MCF 10A (cell line): ENCODE data around the gene VWA7. TPM values are rescaled to one million over a fixed set of nuclear protein-coding genes. Genes with fewer than 3 reads are reported as not detected.

Source experiments
- BruUV-seq: library from RNA; stranded (reverse); fragments of 400-500 nt; replicated peaks from 2 replicates; lab custom pipeline; 2021; lab: Mats Ljungman, UMichigan
- CTCF ChIA-PET: fragments of 300-600 bp; sonication (Branson Sonifier 250); formaldehyde crosslinking; extraction: SDS; loops from one replicate; lab custom pipeline; 2021; ENCODE audit warnings: antibody characterized with exemption, inconsistent platforms; lab: Yijun Ruan, JAX
- POLR2A ChIA-PET: fragments of 300-600, 350-650 bp; sonication (Branson Sonifier 250); formaldehyde crosslinking; extraction: SDS; loops from one replicate; lab custom pipeline; 2020; ENCODE audit warnings: antibody characterized with exemption, inconsistent platforms; lab: Yijun Ruan, JAX
- DNase-seq: peaks from one replicate; pipeline ENCODE4 v3.0.0-alpha.2; 2018; ENCODE audit not compliant: unreplicated experiment
- H3K27ac Mint-ChIP-seq: one replicate; pipeline ENCODE4 v1.8.0; 2022; ENCODE audit warnings: mild to moderate bottlenecking, low read depth, mixed read lengths; ENCODE audit not compliant: unreplicated experiment
- H3K27me3 Mint-ChIP-seq: one replicate; pipeline ENCODE4 v1.8.0; 2022; ENCODE audit warnings: mixed read lengths; ENCODE audit not compliant: insufficient read depth, unreplicated experiment
- H3K36me3 Mint-ChIP-seq: one replicate; pipeline ENCODE4 v1.8.0; 2022; ENCODE audit warnings: mild to moderate bottlenecking, moderate library complexity, mixed read lengths; ENCODE audit not compliant: insufficient read depth, unreplicated experiment
- H3K4me1 Mint-ChIP-seq: one replicate; pipeline ENCODE4 v1.8.0; 2022; ENCODE audit warnings: mixed read lengths; ENCODE audit not compliant: insufficient read depth, unreplicated experiment
- H3K4me3 Mint-ChIP-seq: one replicate; pipeline ENCODE4 v1.8.0; 2022; ENCODE audit warnings: mild to moderate bottlenecking, moderate library complexity, mixed read lengths; ENCODE audit not compliant: unreplicated experiment
- H3K9me3 Mint-ChIP-seq: one replicate; pipeline ENCODE4 v1.8.0; 2022; ENCODE audit warnings: mixed read lengths; ENCODE audit not compliant: unreplicated experiment
- intact Hi-C: fragments of 100-400 bp; cut with micrococcal nuclease; formaldehyde crosslinking; loops from 2 replicates; pipeline ENCODE4 v1.14.1; 2022
- total RNA-seq: library from RNA; stranded (reverse); gene quantifications from 2 replicates; pipeline ENCODE4 v1.2.3, GENCODE V29; 2022
- TF ChIP-seq, protein P1 (sequence below): fragments of 200-600 bp; IDR thresholded peaks from one replicate; pipeline ENCODE4 v1.8.0; 2022; ENCODE audit warnings: antibody characterized with exemption, mild to moderate bottlenecking; ENCODE audit not compliant: unreplicated experiment

The VWA7 gene
- total RNA-seq, 1 experiment from 2014 or later, result 2.0 TPM

DNA sequence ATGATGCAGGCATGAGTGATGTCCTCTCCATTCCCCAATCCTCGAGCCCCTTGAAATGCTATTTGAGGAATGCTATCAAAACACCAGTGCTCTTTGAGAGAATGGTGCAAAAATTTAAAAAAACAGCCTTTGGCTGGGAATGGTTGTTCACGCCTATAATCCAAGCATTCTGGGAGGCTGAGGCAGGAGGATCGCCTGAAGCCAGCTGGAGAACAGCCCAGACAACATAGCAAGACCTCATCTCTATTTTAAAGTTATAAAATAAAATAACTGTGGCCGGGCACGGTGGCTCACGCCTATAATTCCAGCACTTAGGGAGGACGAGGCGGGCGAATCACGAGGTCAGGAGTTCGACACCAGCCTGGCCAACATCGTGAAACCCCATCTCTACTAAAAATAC, 22.7 kb upstream of the VWA7 start:
- CTCF ChIA-PET, result interaction anchor here (0.6 kb wide), 2 partner anchors 244 to 303 kb away, joined by 3 read pairs; no protein-coding TSS in a partner anchor
- Mint-ChIP-seq H3K4me1 (no peaks in the 10 kb centered on the region), H3K27ac (no peak overlapping the region), H3K36me3 (peaks cover 57% of the 10 kb centered on the region), H3K27me3 (no peaks in the 10 kb centered on the region), H3K4me3 (no peak overlapping the region), H3K9me3 (no peaks in the 10 kb centered on the region)
- POLR2A ChIA-PET, result interaction anchor here (0.9 to 2.7 kb wide), 5 partner anchors 16 to 27 kb away, joined by 3 to 15 read pairs (median 6); partner anchors contain the start of genes HSPA1A, HSPA1B and HSPA1L
- intact Hi-C loops, result no loop called here
- TF ChIP-seq, protein P1, sequence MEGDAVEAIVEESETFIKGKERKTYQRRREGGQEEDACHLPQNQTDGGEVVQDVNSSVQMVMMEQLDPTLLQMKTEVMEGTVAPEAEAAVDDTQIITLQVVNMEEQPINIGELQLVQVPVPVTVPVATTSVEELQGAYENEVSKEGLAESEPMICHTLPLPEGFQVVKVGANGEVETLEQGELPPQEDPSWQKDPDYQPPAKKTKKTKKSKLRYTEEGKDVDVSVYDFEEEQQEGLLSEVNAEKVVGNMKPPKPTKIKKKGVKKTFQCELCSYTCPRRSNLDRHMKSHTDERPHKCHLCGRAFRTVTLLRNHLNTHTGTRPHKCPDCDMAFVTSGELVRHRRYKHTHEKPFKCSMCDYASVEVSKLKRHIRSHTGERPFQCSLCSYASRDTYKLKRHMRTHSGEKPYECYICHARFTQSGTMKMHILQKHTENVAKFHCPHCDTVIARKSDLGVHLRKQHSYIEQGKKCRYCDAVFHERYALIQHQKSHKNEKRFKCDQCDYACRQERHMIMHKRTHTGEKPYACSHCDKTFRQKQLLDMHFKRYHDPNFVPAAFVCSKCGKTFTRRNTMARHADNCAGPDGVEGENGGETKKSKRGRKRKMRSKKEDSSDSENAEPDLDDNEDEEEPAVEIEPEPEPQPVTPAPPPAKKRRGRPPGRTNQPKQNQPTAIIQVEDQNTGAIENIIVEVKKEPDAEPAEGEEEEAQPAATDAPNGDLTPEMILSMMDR, result no peak
- DNase-seq, result no peak
- BruUV-seq, result no TSS peak

DNA sequence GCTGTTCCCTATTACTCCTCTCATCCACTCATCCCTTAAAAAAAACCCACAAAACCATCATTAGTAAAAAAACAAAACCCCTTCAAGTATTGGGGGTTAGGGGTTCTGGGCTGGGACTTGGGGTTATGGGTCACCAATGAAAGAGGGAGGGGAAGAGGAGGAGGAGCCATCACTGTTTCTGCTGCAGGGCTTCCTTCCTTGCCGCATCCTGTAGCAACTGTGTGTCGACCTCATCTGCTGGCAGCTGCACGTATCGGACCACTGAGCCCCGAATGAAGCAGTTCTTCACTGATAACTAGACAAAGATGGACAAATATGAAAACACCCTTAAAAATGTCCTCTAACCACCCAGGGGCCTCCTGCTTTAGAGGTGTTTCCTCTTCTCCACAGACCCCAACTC, 20.5 kb upstream of the VWA7 start:
- intact Hi-C loops, result loop anchor here (2.0 kb wide), 1 partner anchor 17 kb away; the partner anchor contains the start of genes HSPA1A and HSPA1L
- ChIA-PET POLR2A (interaction anchor here (1.6 to 2.7 kb wide), 2 partner anchors 9 to 29 kb away, joined by 7 to 15 read pairs; partner anchors contain the start of genes HSPA1B and LSM2), CTCF (interaction anchor here (2.2 to 2.8 kb wide), 2 partner anchors 9 to 16 kb away, joined by 6 to 22 read pairs; partner anchors contain the start of gene LSM2)
- TF ChIP-seq, protein P1, result no peak
- H3K9me3 Mint-ChIP-seq, result no peaks in the 10 kb centered on the region
- no peak overlapping the region for H3K27ac Mint-ChIP-seq
- no peak for DNase-seq
- no TSS peak for BruUV-seq
- H3K36me3 Mint-ChIP-seq, result peaks cover 56% of the 10 kb centered on the region
- H3K4me3 Mint-ChIP-seq, result no peak overlapping the region
- no peaks in the 10 kb centered on the region for H3K27me3 Mint-ChIP-seq
- peaks cover 10% of the 10 kb centered on the region for H3K4me1 Mint-ChIP-seq

DNA sequence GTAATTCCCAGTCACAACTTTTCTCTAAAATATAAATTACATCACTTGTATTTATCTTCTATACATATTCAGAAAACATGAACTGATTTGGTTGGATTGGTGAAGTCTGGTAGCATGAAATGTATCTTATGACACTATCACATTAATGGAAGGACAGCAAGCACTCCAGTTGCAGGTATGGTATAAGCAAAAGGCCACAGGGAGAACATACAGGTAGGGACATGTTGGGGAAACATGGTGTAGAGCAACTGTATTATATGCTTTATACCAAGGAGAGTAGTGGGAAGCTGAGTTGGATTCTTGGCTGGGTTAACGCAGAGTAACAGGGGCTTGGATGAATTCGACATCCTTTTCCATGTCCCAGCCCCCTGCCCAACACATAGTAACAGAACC, 19.9 kb upstream of the VWA7 start:
- no peaks in the 10 kb centered on the region for H3K9me3 Mint-ChIP-seq
- no peak overlapping the region for H3K4me3 Mint-ChIP-seq
- POLR2A ChIA-PET, result interaction anchor here (1.6 to 3.2 kb wide), 11 partner anchors 9 to 94 kb away, joined by 4 to 79 read pairs (median 19); partner anchors contain the start of genes ABHD16A, DDAH2, HSPA1A and HSPA1B
- intact Hi-C loops, result loop anchor here (2.0 kb wide), 1 partner anchor 18 kb away; the partner anchor contains the start of genes HSPA1A and HSPA1L
- H3K4me1 Mint-ChIP-seq, result peaks cover 16% of the 10 kb centered on the region
- no peak for DNase-seq
- CTCF ChIA-PET, result interaction anchor here (1.3 to 2.8 kb wide), 3 partner anchors 9 to 67 kb away, joined by 3 to 22 read pairs (median 6); partner anchors contain the start of genes DDAH2 and LSM2
- H3K36me3 Mint-ChIP-seq, result peaks cover 57% of the 10 kb centered on the region
- BruUV-seq, result no TSS peak
- H3K27me3 Mint-ChIP-seq, result no peaks in the 10 kb centered on the region
- no peak overlapping the region for H3K27ac Mint-ChIP-seq
- TF ChIP-seq, protein P1, result no peak

DNA sequence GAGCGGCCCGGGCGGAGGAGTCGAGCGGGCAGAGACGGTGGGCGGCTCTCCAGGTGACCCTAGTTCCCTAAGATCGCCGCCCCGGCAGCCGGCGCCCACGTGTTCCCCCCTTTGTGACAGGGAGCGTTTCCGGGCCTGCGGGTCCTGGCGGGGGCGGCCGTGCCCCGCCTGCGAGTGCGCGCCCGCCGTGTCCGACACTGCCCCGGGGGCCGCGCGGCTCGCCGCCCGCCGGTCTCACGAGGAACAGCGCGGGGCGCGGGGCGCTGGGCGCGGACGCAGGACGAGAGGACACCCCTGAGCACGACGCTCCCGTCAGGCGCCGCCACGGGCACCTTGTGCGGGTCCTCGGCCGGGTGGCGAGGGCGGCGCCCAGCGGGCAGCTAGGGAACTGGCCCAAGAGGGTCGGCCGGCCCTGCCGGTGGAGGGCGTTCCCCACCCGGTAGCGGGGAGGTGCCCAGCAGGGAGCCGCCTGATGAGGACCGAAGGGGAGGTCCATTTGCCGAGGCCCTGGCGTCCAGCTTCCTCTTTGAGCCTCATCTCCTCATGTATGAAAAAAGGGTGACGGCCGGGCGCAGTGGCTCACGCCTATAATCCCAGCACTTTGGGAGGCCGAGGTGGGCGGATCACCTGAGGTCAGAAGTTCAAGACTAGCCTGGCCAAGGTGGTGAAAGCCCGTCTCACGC, 18.6 kb upstream of the VWA7 start, which contains the start of gene VARS1:
Gene VARS1, minus strand, starts transcription at position 137 of the 683 bp plus-strand sequence. CDS start 535 bp downstream, outside the sequence.
- Mint-ChIP-seq H3K4me3 (peak within 1 kb of the TSS; percentile 99), H3K36me3 (peaks cover 60% of the 10 kb centered on the region), H3K4me1 (peaks cover 27% of the 10 kb centered on the region), H3K27me3 (no peaks in the 10 kb centered on the region), H3K9me3 (no peaks in the 10 kb centered on the region), H3K27ac (peak within 1 kb of the TSS; percentile 98)
- TF ChIP-seq, protein P1, result peak; percentile 69
- CTCF ChIA-PET, result interaction anchor here (0.6 to 2.8 kb wide), 9 partner anchors 10 to 138 kb away, joined by 3 to 22 read pairs (median 3); partner anchors contain the start of genes DDAH2 and LSM2
- intact Hi-C loops, result loop anchor here (2.0 kb wide), 3 partner anchors 19 to 67 kb away; partner anchors contain the start of genes DDAH2, HSPA1A and HSPA1L
- BruUV-seq, result no TSS peak
- DNase-seq, result peak; percentile 93
- POLR2A ChIA-PET, result interaction anchor here (0.6 to 3.2 kb wide), 29 partner anchors 8 to 400 kb away, joined by 3 to 79 read pairs (median 6); partner anchors contain the start of genes ABHD16A, BAG6, C6orf47 and CLIC1
